GM23248 (cell line): Measurements from ENCODE around the gene SUFU.

Experiments used
- EZH2 ChIP-seq: fragments of 200-600 bp; sonication (generic); IDR thresholded peaks from 2 replicates; pipeline ENCODE4 v1.6.1; 2018; ENCODE audit warnings: antibody characterized with exemption, mild to moderate bottlenecking; ENCODE audit not compliant: insufficient read depth, poor library complexity, severe bottlenecking
- EZH2phosphoT487 ChIP-seq: fragments of 200-600 bp; sonication (generic); IDR thresholded peaks from 2 replicates; pipeline ENCODE4 v1.6.1; 2018; ENCODE audit warnings: antibody characterized with exemption, moderate library complexity, mild to moderate bottlenecking, low read depth; ENCODE audit not compliant: insufficient read depth

GRCh38 chr10:102646610-102647442 is 143.1 kb downstream of the SUFU start:
- TF ChIP-seq EZH2 (no peak), EZH2phosphoT487 (no peak)
